Measurements from ENCODE around the gene ITIH5.

DNA sequence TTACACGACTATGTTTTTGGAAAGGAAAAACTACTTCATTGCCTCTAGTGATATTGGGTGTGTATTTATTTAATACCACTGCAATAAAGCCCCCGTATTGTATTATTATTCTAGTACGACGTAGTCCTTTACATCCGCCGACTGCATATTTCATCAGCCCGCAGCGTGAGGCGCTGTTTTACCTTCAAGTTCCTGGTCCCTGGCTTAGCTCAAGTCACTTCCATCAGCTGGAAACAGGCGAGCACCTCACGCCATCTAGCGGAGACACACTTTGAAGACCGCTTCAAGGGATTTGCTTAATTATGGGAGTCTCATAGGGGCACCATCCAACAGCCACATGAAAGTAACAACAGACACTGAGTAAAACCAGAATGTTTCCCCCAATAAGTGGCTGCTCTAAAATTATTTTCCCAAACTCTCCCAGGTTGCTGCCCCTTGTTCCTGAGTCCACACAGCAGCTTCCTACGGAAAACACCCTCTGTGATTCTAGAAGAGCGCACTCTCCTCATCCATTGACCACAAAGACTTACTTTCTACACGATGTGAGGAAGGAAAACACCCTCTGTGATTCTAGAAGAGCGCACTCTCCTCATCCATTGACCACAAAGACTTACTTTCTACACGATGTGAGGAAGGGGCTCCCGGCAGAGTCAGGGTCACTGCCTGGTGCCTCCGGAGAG is 20.6 kb upstream of the ITIH5 start:
- TF ChIP-seq, protein P1, sequence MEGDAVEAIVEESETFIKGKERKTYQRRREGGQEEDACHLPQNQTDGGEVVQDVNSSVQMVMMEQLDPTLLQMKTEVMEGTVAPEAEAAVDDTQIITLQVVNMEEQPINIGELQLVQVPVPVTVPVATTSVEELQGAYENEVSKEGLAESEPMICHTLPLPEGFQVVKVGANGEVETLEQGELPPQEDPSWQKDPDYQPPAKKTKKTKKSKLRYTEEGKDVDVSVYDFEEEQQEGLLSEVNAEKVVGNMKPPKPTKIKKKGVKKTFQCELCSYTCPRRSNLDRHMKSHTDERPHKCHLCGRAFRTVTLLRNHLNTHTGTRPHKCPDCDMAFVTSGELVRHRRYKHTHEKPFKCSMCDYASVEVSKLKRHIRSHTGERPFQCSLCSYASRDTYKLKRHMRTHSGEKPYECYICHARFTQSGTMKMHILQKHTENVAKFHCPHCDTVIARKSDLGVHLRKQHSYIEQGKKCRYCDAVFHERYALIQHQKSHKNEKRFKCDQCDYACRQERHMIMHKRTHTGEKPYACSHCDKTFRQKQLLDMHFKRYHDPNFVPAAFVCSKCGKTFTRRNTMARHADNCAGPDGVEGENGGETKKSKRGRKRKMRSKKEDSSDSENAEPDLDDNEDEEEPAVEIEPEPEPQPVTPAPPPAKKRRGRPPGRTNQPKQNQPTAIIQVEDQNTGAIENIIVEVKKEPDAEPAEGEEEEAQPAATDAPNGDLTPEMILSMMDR (conservative IDR thresholded peaks at IDR 0.05; ENCODE audit: low read length): peak; percentile 100
- TF ChIP-seq EZH2phosphoT487 (IDR thresholded peaks at IDR 0.05; ENCODE audit: borderline replicate concordance, low read depth, low read length): no peak

All from OCI-LY7 (cell line).